Activated T-helper 2 cell treated with anti-CD3 and anti-CD28 coated beads, Interferon-gamma antibody, Interleukin-2, Interleukin-4, amounts not matched to agents 10 μg/mL and 5 μg/mL and 100 μg/mL, durations not matched to agents 14 hours and 24 hours and 36 hours (primary cell): ENCODE results near the gene EXOSC3. TPM values are rescaled to one million over a fixed set of nuclear protein-coding genes. Genes with fewer than 3 reads are reported as not detected.

ENCODE experiments used
- DNase-seq: peaks from one replicate; pipeline ENCODE4 v3.0.0; 2021; ENCODE audit warnings: low spot score
- H3K27ac Mint-ChIP-seq: one replicate; pipeline ENCODE4 v1.8.0; 2021; ENCODE audit warnings: mixed read lengths
- H3K27me3 Mint-ChIP-seq: one replicate; pipeline ENCODE4 v1.8.0; 2021; ENCODE audit warnings: low read depth, mixed read lengths
- H3K36me3 Mint-ChIP-seq: one replicate; pipeline ENCODE4 v1.8.0; 2021; ENCODE audit warnings: low read depth, mixed read lengths
- H3K4me1 Mint-ChIP-seq: one replicate; pipeline ENCODE4 v1.8.0; 2021; ENCODE audit warnings: low read depth, mixed read lengths
- H3K4me3 Mint-ChIP-seq: one replicate; pipeline ENCODE4 v1.8.0; 2021; ENCODE audit warnings: low read depth, mild to moderate bottlenecking, moderate library complexity, mixed read lengths
- H3K9me3 Mint-ChIP-seq: one replicate; pipeline ENCODE4 v1.8.0; 2021; ENCODE audit warnings: mixed read lengths
- intact Hi-C: fragments of 100-400 bp; cut with micrococcal nuclease; formaldehyde crosslinking; loops from one replicate; pipeline ENCODE4 v1.15.1; 2023
- total RNA-seq: library from RNA; stranded (reverse); gene quantifications from 2 replicates; pipeline ENCODE4 v1.2.3, GENCODE V29; 2022

EXOSC3 gene
- total RNA-seq, 1 donor from 2014 or later = 85.8 TPM

DNA sequence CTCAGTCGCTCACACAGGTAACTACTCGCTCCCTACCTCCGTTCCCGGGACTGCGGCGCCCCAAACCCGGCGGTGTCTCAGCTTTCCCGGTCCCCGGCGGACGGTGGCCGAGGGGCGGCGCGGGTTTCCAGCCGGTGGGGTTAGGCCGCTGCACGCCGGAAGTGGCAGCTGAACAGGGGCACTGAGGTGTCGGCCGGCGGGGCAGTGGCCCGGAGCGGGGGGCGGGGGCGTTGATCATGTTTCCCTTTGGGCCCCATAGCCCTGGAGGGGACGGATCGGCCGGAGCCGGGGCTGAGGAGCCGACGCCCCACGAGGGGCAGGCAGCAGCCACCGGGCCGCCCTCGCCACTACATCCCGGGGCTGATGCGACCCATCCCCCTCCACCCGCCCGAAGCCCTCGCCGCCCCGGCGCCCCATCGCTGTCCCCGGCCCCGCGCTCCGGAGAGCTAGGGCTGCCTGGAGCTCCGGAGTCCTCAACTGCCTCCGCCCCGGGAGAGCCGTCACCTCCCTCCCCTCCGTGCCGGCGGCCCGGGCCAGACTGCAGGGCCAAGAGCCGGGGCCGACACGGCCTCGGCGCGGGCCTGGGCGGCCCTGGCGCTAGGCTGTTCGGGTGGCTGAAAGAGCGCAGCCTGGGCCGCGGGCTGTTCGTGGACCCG, 15.9 kb upstream of the EXOSC3 start, which contains the start of gene DCAF10:
Gene DCAF10, plus strand, starts transcription at position 167 of the 656 bp plus-strand sequence. Its CDS starts 70 bp downstream, at position 237.
- DNase-seq = peak; percentile 86
- Mint-ChIP-seq H3K36me3 (peaks cover 21% of the 10 kb centered on the region), H3K4me1 (peaks cover 28% of the 10 kb centered on the region), H3K9me3 (no peaks in the 10 kb centered on the region), H3K4me3 (peak within 1 kb of the TSS; percentile 89), H3K27me3 (no peaks in the 10 kb centered on the region), H3K27ac (peak within 1 kb of the TSS; percentile 77)
- intact Hi-C loops = loop anchor here (1.0 to 2.0 kb wide), 4 partner anchors 15 to 208 kb away; partner anchors contain the start of genes EXOSC3, SLC25A51, TOMM5 and TRMT10B

DNA sequence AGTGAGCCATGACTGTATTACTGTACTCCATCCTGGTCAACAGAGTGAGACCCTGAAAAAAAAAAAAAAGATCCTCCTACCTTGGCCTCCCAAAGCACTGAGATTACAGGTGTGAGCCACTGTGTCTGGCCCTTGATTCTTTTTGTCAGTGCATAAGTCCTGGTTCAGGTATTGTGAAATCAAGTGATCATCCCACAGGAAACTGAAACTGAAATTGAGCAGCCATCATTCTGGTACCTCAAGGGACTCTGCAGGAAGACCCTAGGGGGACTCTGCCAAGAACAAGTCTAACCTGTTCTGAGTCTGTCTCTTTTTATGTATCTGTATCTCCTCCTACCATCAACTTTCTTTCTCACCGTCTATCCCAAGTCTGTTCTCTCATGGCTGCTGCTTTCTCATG, 13.8 kb upstream of the EXOSC3 start:
- intact Hi-C loops = no loop called here

DNA sequence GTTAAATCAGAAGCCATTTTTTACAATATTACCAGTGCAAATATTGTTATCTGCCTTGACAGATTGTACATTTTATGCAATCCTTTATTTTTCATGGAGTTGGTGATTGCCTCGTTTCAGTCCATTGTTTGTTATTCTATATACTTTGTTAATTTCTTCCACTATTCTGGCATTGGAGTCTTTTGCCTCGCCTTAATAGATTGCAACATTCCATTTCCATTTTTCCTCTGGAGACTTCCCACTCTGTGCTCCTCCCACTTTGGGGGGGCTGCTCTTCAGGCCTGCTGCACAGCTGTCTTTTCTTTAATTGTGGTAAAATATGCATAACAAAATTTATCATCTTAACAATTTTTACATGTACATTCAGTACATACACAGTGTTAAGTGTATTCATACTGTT, 11.4 kb upstream of the EXOSC3 start:
- H3K4me3 Mint-ChIP-seq = no peak overlapping the region
- no peaks in the 10 kb centered on the region for H3K9me3 Mint-ChIP-seq
- peaks cover 4% of the 10 kb centered on the region for H3K27me3 Mint-ChIP-seq
- intact Hi-C loops = no loop called here
- H3K4me1 Mint-ChIP-seq = peaks cover 16% of the 10 kb centered on the region
- no peak for DNase-seq
- peaks cover 6% of the 10 kb centered on the region for H3K36me3 Mint-ChIP-seq
- H3K27ac Mint-ChIP-seq = no peak overlapping the region

More for the DNA sequence above, 13.8 kb upstream of the EXOSC3 start:
- Mint-ChIP-seq H3K27ac (peak overlapping the region; percentile 34), H3K36me3 (peaks cover 14% of the 10 kb centered on the region), H3K4me3 (peak overlapping the region; percentile 89), H3K4me1 (peaks cover 28% of the 10 kb centered on the region), H3K9me3 (no peaks in the 10 kb centered on the region), H3K27me3 (peaks cover 4% of the 10 kb centered on the region)
- DNase-seq = no peak

DNA sequence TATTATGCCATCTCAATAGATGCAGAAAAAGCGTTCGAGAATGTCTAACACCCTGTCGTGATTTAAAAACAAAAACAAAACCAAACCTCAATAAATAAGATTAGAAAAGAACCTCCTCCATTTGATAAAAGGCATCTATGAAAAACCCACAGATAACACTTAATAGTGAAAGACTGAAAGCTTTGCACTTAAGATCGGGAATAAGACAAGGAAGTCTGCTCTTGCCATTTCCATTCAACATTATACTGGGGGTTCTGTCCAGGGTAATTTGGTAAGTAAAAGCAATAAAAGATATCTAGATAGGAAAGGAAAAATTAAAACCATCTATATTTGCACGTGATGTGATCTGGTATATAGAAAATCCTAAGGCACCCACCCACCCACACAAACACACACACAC, 7.3 kb upstream of the EXOSC3 start:
- no peak overlapping the region for H3K4me3 Mint-ChIP-seq
- DNase-seq = no peak
- H3K27me3 Mint-ChIP-seq = peaks cover 4% of the 10 kb centered on the region
- no peaks in the 10 kb centered on the region for H3K9me3 Mint-ChIP-seq
- intact Hi-C loops = no loop called here
- H3K4me1 Mint-ChIP-seq = peaks cover 3% of the 10 kb centered on the region
- no peak overlapping the region for H3K27ac Mint-ChIP-seq
- H3K36me3 Mint-ChIP-seq = no peaks in the 10 kb centered on the region

DNA sequence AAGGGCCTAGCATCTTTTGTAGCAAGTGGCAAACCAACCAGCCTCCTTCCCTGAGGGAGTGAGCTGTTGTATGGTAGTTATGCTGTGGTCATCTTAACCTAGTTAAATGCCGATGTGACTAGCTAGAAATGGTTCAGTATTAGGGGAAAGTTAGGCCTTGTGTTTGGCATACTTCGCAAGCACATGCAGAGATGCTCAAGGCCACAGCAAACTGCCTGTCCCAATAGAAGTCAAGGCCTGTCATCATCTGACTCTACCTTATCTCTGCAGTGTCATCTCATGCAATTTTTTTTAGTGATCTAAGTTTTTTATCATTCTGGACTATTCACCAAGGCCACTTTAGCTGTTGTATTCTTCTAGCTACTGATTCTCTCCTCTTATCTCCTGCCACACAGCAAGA, 5.2 kb upstream of the EXOSC3 start:
- Mint-ChIP-seq H3K4me1 (peaks cover 7% of the 10 kb centered on the region), H3K27ac (no peak overlapping the region), H3K27me3 (peaks cover under 1% of the 10 kb centered on the region), H3K36me3 (peaks cover under 1% of the 10 kb centered on the region), H3K4me3 (no peak overlapping the region), H3K9me3 (no peaks in the 10 kb centered on the region)
- no peak for DNase-seq
- intact Hi-C loops = no loop called here

DNA sequence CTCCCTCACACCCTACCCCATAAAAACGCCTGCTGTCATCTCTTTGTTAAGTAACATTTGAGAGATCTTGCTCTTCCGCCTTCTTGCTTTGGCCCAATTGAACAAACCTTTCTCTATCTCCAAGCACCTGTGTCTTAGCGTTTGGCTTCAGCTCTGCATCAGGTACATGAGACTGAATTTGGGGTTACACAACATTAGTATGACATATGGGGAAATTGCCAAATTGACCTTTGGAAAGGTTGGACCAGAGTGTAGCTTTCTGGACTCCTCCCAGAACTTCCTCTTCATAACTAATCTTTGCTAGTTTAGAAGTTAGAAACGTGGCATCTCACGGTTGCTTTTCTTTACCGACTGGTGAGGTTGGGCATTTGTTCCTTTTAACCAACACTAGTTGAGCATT, 3.5 kb upstream of the EXOSC3 start:
- Mint-ChIP-seq H3K36me3 (peaks cover 13% of the 10 kb centered on the region), H3K9me3 (no peaks in the 10 kb centered on the region), H3K4me3 (no peak overlapping the region), H3K27me3 (no peaks in the 10 kb centered on the region), H3K27ac (no peak overlapping the region), H3K4me1 (peaks cover 16% of the 10 kb centered on the region)
- DNase-seq = no peak
- intact Hi-C loops = loop anchor here (10.0 kb wide), 1 partner anchor 324 kb away; the partner anchor contains the start of gene ZBTB5

DNA sequence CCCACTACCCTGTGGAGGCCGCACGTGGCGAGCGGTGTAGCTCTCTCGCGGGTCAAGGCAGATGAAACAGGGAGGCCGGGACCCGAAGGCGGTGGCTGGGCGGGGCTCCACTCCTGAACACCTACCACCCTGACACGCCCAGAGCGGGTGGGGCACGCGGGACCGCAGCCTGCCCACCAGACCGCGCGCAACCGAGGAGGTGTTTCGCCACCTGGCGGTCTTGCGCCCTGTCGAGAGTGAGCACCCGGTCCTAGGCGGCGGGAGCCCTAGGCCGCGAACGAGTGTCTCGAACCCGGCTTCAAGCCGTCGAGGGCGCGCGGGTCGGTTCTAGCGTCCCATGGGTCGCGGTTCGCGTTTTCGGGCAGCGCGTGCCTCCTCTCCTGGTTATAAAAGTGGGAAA, 2.2 kb upstream of the EXOSC3 start:
- Mint-ChIP-seq H3K4me1 (peaks cover 26% of the 10 kb centered on the region), H3K27me3 (no peaks in the 10 kb centered on the region), H3K4me3 (no peak overlapping the region), H3K36me3 (peaks cover 24% of the 10 kb centered on the region), H3K27ac (no peak overlapping the region), H3K9me3 (no peaks in the 10 kb centered on the region)
- intact Hi-C loops = loop anchor here (10.0 kb wide), 1 partner anchor 322 kb away; the partner anchor contains the start of gene ZBTB5
- DNase-seq = no peak

DNA sequence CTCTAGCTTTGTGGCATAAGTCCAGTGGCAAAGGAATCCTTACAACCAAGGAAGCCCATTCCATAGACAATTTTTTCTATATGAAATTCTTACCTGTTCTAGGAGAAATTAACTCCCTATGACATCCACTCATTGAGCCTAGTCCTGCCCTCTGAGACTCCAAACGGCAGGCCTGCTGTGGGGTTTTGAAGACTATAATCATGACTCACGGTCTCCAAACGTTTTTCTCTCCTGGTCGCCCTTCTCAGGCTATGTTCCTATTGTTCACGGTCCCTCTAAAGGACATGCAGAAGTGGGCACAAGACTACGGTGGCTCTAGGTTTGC, 611 bp downstream of the EXOSC3 start:
- H3K36me3 Mint-ChIP-seq = peaks cover 50% of the 10 kb centered on the region

DNA sequence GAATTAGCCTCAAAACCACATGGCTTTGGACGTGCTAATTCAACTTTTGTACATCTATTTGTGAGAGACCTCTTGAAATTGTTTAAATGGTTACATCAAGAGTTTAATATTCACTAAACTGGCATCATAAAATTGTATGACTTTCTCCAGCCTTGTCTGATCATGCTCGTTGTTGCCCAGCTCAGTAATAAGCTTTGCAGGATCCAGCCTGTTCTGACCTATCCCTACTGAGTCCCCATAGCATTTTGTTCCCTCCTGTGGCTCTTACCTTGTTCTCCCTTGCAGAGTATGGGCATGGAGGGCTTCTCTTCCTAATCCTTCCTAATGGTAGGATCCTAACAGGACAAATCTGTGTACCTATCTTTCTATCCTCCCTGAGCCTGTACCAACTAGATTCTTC, 6.3 kb downstream of the EXOSC3 start:
- Mint-ChIP-seq H3K4me1 (peaks cover 18% of the 10 kb centered on the region), H3K27ac (no peak overlapping the region), H3K4me3 (no peak overlapping the region), H3K36me3 (peaks cover 80% of the 10 kb centered on the region), H3K9me3 (no peaks in the 10 kb centered on the region), H3K27me3 (no peaks in the 10 kb centered on the region)
- no peak for DNase-seq
- intact Hi-C loops = no loop called here

More for the DNA sequence above, 611 bp downstream of the EXOSC3 start:
- Mint-ChIP-seq H3K9me3 (no peaks in the 10 kb centered on the region), H3K27ac (peak overlapping the region; percentile 96), H3K4me3 (peak overlapping the region; percentile 98), H3K4me1 (peaks cover 29% of the 10 kb centered on the region), H3K27me3 (no peaks in the 10 kb centered on the region)
- DNase-seq = no peak
- intact Hi-C loops = loop anchor here (2.0 to 10.0 kb wide), 2 partner anchors 31 to 319 kb away; partner anchors contain the start of genes TRMT10B and ZBTB5

DNA sequence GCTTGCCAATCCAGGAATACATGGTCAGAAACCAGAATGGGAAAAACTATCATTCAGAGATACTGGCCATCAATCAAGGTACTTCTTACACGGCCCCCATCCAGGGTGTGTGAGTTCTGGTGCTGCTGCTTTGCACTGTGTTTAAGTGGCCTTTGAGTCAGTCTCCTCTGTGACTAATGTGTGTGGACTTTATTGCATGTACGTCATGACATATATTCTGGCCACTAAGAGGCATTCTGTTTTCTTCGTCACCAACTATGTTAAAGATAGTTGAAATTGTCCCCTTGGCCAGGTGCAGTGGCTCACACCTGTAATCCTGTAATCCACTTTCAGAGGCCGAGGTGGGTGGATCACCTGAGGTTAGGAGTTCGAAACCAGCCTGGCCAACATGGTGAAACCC, 8.5 kb downstream of the EXOSC3 start:
- no peak for DNase-seq
- Mint-ChIP-seq H3K27ac (no peak overlapping the region), H3K4me3 (no peak overlapping the region), H3K9me3 (no peaks in the 10 kb centered on the region), H3K27me3 (no peaks in the 10 kb centered on the region), H3K36me3 (peaks cover 74% of the 10 kb centered on the region), H3K4me1 (no peaks in the 10 kb centered on the region)
- intact Hi-C loops = no loop called here

- Mint-ChIP-seq H3K27me3 (no peaks in the 10 kb centered on the region), H3K36me3 (peaks cover 70% of the 10 kb centered on the region), H3K4me3 (no peak overlapping the region), H3K9me3 (no peaks in the 10 kb centered on the region), H3K4me1 (no peaks in the 10 kb centered on the region), H3K27ac (no peak overlapping the region)
- intact Hi-C loops = no loop called here
- no peak for DNase-seq
Observed at GRCh38 chr9:37775216-37775919, 9.5 kb downstream of the EXOSC3 start.

DNA sequence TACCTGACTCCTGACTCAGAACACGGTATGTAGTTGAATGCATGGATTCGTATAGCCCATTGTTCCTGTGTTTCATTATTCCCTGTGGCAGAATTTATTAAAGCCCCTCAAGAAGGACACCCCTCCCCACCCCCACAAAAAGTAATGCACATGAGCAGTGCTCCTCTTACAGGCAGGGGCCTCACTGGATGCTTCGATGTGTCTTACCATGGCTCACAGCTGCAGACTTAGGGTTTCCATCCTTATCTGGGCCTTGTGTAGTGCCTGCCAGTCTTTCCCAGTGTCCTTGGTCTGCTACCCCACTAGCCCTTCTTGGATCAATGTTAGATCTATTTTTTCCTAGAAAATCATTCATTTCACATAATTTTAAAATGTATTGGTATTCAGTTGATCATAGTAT, 14.9 kb downstream of the EXOSC3 start:
- Mint-ChIP-seq H3K27ac (no peak overlapping the region), H3K27me3 (no peaks in the 10 kb centered on the region), H3K9me3 (no peaks in the 10 kb centered on the region), H3K4me1 (no peaks in the 10 kb centered on the region), H3K4me3 (no peak overlapping the region), H3K36me3 (peaks cover 66% of the 10 kb centered on the region)
- no peak for DNase-seq
- intact Hi-C loops = no loop called here

- no peaks in the 10 kb centered on the region for H3K27me3 Mint-ChIP-seq
- no peaks in the 10 kb centered on the region for H3K9me3 Mint-ChIP-seq
- DNase-seq = no peak
- peaks cover 67% of the 10 kb centered on the region for H3K36me3 Mint-ChIP-seq
- H3K4me3 Mint-ChIP-seq = no peak overlapping the region
- no peak overlapping the region for H3K27ac Mint-ChIP-seq
- H3K4me1 Mint-ChIP-seq = no peaks in the 10 kb centered on the region
- intact Hi-C loops = no loop called here
Observed at GRCh38 chr9:37769306-37769705, 15.6 kb downstream of the EXOSC3 start.
